Testis (tissue), 3 donors: Measurements from ENCODE around the gene CACUL1. TPM values are rescaled to one million over a fixed set of nuclear protein-coding genes. Genes with fewer than 3 reads are reported as not detected.

Experiments used
- DNase-seq: peaks from one replicate; pipeline ENCODE4 v3.0.0-alpha.2; 2019
- H3K27ac ChIP-seq, 2 donors: fragments of 200-600 bp; sonication (generic); one replicate each; pipeline ENCODE4 v1.5.1; 2019
- H3K27me3 ChIP-seq: fragments of 200-600 bp; sonication (generic); one replicate; pipeline ENCODE4 v1.5.1; 2019
- H3K36me3 ChIP-seq: fragments of 200-600 bp; sonication (generic); one replicate; pipeline ENCODE4 v1.5.1; 2017; ENCODE audit warnings: low read depth; ENCODE audit errors: missing control alignments
- H3K4me1 ChIP-seq: fragments of 200-600 bp; sonication (generic); one replicate; pipeline ENCODE4 v1.5.1; 2019
- H3K4me3 ChIP-seq, 2 donors: fragments of 200-600 bp; sonication (generic); one replicate each; pipeline ENCODE4 v1.5.1; 2017 to 2019
- H3K9me3 ChIP-seq: fragments of 200-600 bp; sonication (generic); one replicate; pipeline ENCODE4 v1.5.1; 2017
- CTCF ChIP-seq, 3 experiments: fragments of 450-650 bp in 2 of 3; fragments of 200-600 bp in 1 of 3; sonication (generic) in 1 of 3; IDR thresholded peaks; one replicate each; pipeline ENCODE4 v1.5.1; 2016 to 2019; ENCODE audit warnings: antibody characterized with exemption in 3 of 3, mild to moderate bottlenecking in 2 of 3, moderate library complexity in 1 of 3
- POLR2A ChIP-seq: fragments of 450-650 bp; IDR thresholded peaks from one replicate; pipeline ENCODE4 v1.6.1; 2017; ENCODE audit warnings: antibody characterized with exemption, mild to moderate bottlenecking, moderate library complexity
- WGBS, 2 donors: methylation state at CpG; one replicate each; pipeline ENCODE4 v1.1.5; 2018; 5-methylcytosine and 5-hydroxymethylcytosine counted together
- intact Hi-C: fragments of 100-400 bp; cut with DNase I; formaldehyde crosslinking; loops from one replicate; pipeline ENCODE4 v1.15.1; 2023; ENCODE audit warnings: low total_unique reads
- polyA plus RNA-seq: library from polyadenylated mRNA; stranded (reverse); fragments of 350-450 nt; fragmentation: Illumina TruSeq; extraction: RNeasy Lipid Tissue Mini Kit (QIAGEN cat#74804); gene quantifications from one replicate; pipeline ENCODE4 v1.2.3, GENCODE V29; 2014; ENCODE audit warnings: low read depth, low replicate concordance; ENCODE audit not compliant: insufficient read depth
- total RNA-seq, 2 donors: library from RNA; depleted of rRNA; stranded (reverse); fragments of >200 nt; gene quantifications; one replicate each; pipeline ENCODE4 v1.2.3, GENCODE V29; 2016

The CACUL1 gene
- total and polyA plus RNA-seq, 3 donors from 2014 or later = 60.1 to 72.0 (median 62.6) TPM

GRCh38 chr10:118742032-118742431, 12.7 kb downstream of the CACUL1 start:
- Histone ChIP-seq H3K4me3 (no peak overlapping the region), H3K36me3 (no peaks in the 10 kb centered on the region), H3K27ac (no peak overlapping the region), H3K4me1 (peaks cover 13% of the 10 kb centered on the region), H3K27me3 (no peaks in the 10 kb centered on the region), H3K9me3 (no peaks in the 10 kb centered on the region)
- DNase-seq = no peak
- no peak for TF ChIP-seq POLR2A
- TF ChIP-seq CTCF (IDR thresholded peaks at IDR 0.05) = no peak
- 68 to 74% methylated on average over 2 of the region's 2 CpGs for WGBS, 2 donors
- intact Hi-C loops = no loop called here

GRCh38 chr10:118738406-118738805, 16.4 kb downstream of the CACUL1 start:
- WGBS, 2 donors = 63 to 100% methylated on average over 2 of the region's 2 CpGs
- no peaks in the 10 kb centered on the region for H3K9me3 ChIP-seq
- no peak overlapping the region for H3K27ac ChIP-seq
- DNase-seq = no peak
- H3K4me1 ChIP-seq = peaks cover 26% of the 10 kb centered on the region
- no peaks in the 10 kb centered on the region for H3K27me3 ChIP-seq
- intact Hi-C loops = no loop called here
- no peak for TF ChIP-seq POLR2A
- TF ChIP-seq CTCF (IDR thresholded peaks at IDR 0.05) = no peak
- H3K36me3 ChIP-seq = no peaks in the 10 kb centered on the region
- H3K4me3 ChIP-seq = no peak overlapping the region

DNA sequence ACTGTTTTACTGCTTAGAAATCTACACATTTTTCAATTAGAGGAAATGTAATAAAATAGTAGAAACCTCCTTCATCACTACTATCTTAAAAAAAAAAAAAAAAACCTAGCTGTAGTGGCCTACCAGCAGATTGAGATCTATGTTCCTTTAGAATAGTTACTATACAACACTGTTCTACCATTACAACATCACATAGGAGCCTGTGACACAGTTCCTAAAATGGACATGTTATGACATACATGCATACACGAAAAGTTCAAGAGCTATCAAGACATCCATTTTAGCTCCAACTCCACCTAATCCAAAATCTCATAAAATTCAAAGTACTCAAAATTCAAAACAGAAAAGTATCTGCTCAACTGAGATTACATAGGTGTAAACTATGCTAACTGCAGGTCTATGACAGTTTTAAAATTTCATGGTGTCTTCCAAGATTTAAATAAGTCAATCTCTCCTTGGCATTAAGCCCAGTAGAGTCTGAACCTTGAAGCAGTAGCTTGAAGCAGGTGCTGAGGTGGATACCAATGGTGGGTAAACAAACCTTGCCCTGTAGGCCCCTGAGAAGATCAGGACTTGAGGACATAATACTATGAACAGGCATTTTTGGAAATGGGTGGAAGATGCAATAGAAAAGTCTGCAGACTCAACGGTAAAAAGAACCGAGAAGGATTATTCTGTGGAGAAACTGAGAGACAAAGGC, 17.0 kb downstream of the CACUL1 start:
- Histone ChIP-seq H3K27ac (peak overlapping the region in 1 of 2 donors; percentile 61), H3K9me3 (no peaks in the 10 kb centered on the region), H3K36me3 (no peaks in the 10 kb centered on the region), H3K27me3 (no peaks in the 10 kb centered on the region), H3K4me3 (no peak overlapping the region), H3K4me1 (peaks cover 26% of the 10 kb centered on the region)
- intact Hi-C loops = no loop called here
- TF ChIP-seq CTCF (IDR thresholded peaks at IDR 0.05) = no peak
- no peak for TF ChIP-seq POLR2A
- DNase-seq = no peak
- WGBS, 2 donors = 74 to 82% methylated on average over 3 of the region's 3 CpGs

GRCh38 chr10:118735294-118735693, 19.5 kb downstream of the CACUL1 start:
- Histone ChIP-seq H3K27me3 (no peaks in the 10 kb centered on the region), H3K9me3 (no peaks in the 10 kb centered on the region), H3K4me3 (no peak overlapping the region), H3K4me1 (peaks cover 20% of the 10 kb centered on the region), H3K27ac (no peak overlapping the region), H3K36me3 (no peaks in the 10 kb centered on the region)
- intact Hi-C loops = no loop called here
- no peak for DNase-seq
- 63 to 90% methylated on average over 1 of the region's 1 CpG for WGBS, 2 donors
- no peak for TF ChIP-seq CTCF (IDR thresholded peaks at IDR 0.05)
- no peak for TF ChIP-seq POLR2A

DNA sequence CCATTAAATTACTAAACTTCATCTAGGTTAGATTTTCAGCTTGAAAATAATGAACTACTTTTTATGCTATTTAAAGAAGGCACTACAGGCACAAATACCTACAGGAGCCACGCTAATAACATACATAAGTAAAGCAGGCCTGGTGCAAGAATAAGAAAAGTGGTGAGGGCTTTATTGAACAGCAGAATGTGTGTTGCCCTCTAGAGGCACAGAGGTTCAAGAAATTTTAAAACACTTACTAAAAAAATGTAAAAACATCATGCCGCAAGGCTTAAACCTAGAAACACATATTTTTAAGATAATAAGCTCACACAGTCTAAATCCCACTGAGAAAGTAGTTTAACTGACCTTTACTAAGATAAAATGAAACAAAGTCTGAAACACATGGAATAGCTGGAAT, 20.3 kb downstream of the CACUL1 start:
- no peak overlapping the region for H3K27ac ChIP-seq
- no peak overlapping the region for H3K4me3 ChIP-seq
- no peaks in the 10 kb centered on the region for H3K27me3 ChIP-seq
- no peak for DNase-seq
- TF ChIP-seq POLR2A = no peak
- peak in 1 of 3 experiments; percentile 20 for TF ChIP-seq CTCF (IDR thresholded peaks at IDR 0.05)
- 56 to 67% methylated on average over 2 of the region's 2 CpGs for WGBS, 2 donors
- peaks cover 20% of the 10 kb centered on the region for H3K4me1 ChIP-seq
- intact Hi-C loops = no loop called here
- no peaks in the 10 kb centered on the region for H3K9me3 ChIP-seq
- no peaks in the 10 kb centered on the region for H3K36me3 ChIP-seq
